Thoracic aorta (tissue), 2 donors: ENCODE measurements around the gene YWHAG. TPM values are rescaled to one million over a fixed set of nuclear protein-coding genes. Genes with fewer than 3 reads are reported as not detected.
"Not testable (repeated sequence)": the region's sequence is repeated elsewhere in the genome, so short reads cannot be mapped to it uniquely, and the experiment has no call there.

Experiments
- ATAC-seq: fragments of 150-250 bp; one replicate; pipeline ENCODE4 v1.8.0; 2017; ENCODE audit warnings: low read depth; ENCODE audit not compliant: insufficient number of reproducible peaks, low FRiP score
- DNase-seq: peaks from one replicate; pipeline ENCODE4 v3.0.0-alpha.2; 2020; ENCODE audit warnings: low spot score
- H3K27ac ChIP-seq, 2 donors: fragments of 200-600 bp; sonication (generic); 1 replicate in 1 of 2; 2 replicates in 1 of 2; pipeline ENCODE4 v1.5.1; 2016; ENCODE audit warnings: mild to moderate bottlenecking in 2 of 2, moderate library complexity in 2 of 2
- H3K27me3 ChIP-seq: fragments of 200-600 bp; sonication (generic); replicated peaks from 2 replicates; pipeline ENCODE4 v1.6.0; 2016; ENCODE audit warnings: mild to moderate bottlenecking; ENCODE audit not compliant: insufficient read depth
- H3K36me3 ChIP-seq: fragments of 200-600 bp; sonication (generic); one replicate; pipeline ENCODE4 v1.5.1; 2016
- H3K4me1 ChIP-seq, 2 donors: fragments of 200-600 bp; sonication (generic); 1 replicate in 1 of 2; 2 replicates in 1 of 2; pipeline versions ENCODE4 v1.5.1 to v1.6.0; 2016; ENCODE audit warnings: low read depth in 2 of 2, mild to moderate bottlenecking in 1 of 2; ENCODE audit not compliant: control insufficient read depth in 1 of 2
- H3K4me3 ChIP-seq: fragments of 200-600 bp; sonication (generic); 2 replicates; pipeline ENCODE4 v1.5.1; 2016; ENCODE audit warnings: mild to moderate bottlenecking
- H3K9me3 ChIP-seq: fragments of 200-600 bp; sonication (generic); 2 replicates; pipeline ENCODE4 v1.5.1; 2016
- total RNA-seq, 2 donors: library from RNA; depleted of rRNA; stranded (reverse); fragments of >200 nt; gene quantifications; one replicate each; pipeline versions ENCODE4 v1.1.0 to v1.2.3, GENCODE V29; 2016
- TF ChIP-seq, protein P1 (sequence below): fragments of 200-600 bp; sonication (generic); IDR thresholded peaks from one replicate; pipeline ENCODE4 v1.5.1; 2019; ENCODE audit warnings: antibody characterized with exemption

YWHAG gene
- total RNA-seq, 2 donors from 2014 or later = 63.2 to 129 TPM

- no peaks in the 10 kb centered on the region for H3K36me3 ChIP-seq
- DNase-seq (peak; percentile 81), ATAC-seq (peak; percentile 48)
- TF ChIP-seq, protein P1, sequence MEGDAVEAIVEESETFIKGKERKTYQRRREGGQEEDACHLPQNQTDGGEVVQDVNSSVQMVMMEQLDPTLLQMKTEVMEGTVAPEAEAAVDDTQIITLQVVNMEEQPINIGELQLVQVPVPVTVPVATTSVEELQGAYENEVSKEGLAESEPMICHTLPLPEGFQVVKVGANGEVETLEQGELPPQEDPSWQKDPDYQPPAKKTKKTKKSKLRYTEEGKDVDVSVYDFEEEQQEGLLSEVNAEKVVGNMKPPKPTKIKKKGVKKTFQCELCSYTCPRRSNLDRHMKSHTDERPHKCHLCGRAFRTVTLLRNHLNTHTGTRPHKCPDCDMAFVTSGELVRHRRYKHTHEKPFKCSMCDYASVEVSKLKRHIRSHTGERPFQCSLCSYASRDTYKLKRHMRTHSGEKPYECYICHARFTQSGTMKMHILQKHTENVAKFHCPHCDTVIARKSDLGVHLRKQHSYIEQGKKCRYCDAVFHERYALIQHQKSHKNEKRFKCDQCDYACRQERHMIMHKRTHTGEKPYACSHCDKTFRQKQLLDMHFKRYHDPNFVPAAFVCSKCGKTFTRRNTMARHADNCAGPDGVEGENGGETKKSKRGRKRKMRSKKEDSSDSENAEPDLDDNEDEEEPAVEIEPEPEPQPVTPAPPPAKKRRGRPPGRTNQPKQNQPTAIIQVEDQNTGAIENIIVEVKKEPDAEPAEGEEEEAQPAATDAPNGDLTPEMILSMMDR = peak; percentile 98
- H3K27me3 ChIP-seq = no peaks in the 10 kb centered on the region
- H3K4me3 ChIP-seq = peak overlapping the region; percentile 62
- H3K9me3 ChIP-seq = no peaks in the 10 kb centered on the region
- peak overlapping the region; percentile 95 to 98 for H3K27ac ChIP-seq
- peaks cover 37 to 48% of the 10 kb centered on the region in 2 donors for H3K4me1 ChIP-seq
Observed at GRCh38 chr7:76291351-76292212, 67.2 kb downstream of the YWHAG start.

- ATAC-seq, H3K36me3 ChIP-seq, H3K27me3 ChIP-seq, DNase-seq, H3K4me3 ChIP-seq, H3K9me3 ChIP-seq: not testable (repeated sequence)
- H3K4me1 ChIP-seq = peaks cover 30 to 41% of the 10 kb centered on the region in 2 donors
- H3K27ac ChIP-seq = peak overlapping the region; percentile 62 to 95
Observed at GRCh38 chr7:76290847-76291350, 67.9 kb downstream of the YWHAG start.

DNA sequence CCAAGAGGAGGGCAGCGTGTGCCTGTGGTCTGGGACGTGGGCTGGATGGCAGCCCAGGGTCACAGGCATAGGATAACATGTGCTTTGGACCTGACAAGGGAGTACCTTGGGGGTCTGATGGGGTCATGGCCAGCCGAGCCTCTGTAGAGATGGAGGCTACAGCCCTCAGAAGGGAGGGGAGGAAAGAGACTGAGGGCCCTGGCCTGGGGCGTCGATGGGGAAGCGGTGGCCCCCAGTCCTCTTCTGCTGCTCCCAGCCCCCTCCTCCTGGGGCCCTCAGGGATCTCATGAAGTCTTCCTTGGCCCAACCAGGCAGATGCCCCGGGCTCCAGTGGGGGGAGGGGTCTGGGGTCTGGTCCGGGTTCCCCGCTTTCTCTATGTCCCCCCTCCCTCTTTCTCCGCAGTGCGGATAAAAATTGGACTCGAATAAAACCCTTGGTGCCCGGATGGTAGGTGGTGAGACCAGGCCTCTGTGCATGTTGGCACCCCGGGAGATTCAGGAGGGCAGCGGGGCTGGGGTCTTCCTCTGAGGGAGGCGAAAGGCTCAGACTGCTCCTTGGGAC lies 71.9 kb downstream of the YWHAG start:
- H3K9me3 ChIP-seq = no peaks in the 10 kb centered on the region
- no peak for ATAC-seq

DNA sequence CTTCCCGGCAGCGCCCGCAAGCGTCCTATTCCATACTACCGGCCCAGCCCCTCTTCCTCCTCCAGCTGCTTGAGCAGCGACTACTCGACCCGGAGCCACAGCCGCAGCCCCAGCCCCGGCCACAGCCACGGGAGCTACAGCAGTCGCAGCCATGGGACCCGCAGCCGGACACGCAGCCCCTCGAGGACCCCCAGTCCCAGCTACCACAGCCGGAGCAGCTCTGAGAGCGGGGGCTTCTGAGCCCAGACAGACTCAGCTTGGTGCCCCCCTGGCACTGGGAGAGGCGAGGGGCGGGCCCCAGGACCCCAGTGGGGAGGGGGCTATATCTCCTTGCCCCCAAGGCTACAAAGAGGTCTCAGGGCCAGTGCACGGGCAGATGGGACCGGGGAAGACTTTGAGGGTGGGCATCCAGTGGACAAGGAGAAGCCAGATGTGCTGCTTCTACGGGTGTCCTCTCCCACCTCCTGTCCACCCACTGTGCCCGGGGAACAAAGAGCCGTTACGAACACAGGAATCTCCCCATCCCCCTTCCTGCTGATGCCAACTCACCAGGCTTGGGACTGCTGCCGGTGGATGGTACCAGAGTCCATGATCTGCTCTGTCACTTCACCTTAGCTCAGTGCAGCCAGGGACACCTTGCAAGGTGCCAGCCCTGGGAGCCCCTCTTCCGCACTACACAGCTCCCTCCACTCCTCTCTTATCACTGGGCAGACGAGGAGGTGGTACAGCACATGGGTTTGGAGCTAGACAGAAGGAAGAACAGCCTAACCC lies 73.0 kb downstream of the YWHAG start:
- no peak for DNase-seq
- ATAC-seq = no peak
- Histone ChIP-seq H3K4me1 (peaks cover 2 to 11% of the 10 kb centered on the region in 2 donors), H3K27ac (no peak overlapping the region), H3K4me3 (no peak overlapping the region), H3K9me3 (no peaks in the 10 kb centered on the region), H3K36me3 (no peaks in the 10 kb centered on the region), H3K27me3 (no peaks in the 10 kb centered on the region)
- TF ChIP-seq, protein P1 = no peak

More for the DNA sequence above, 71.9 kb downstream of the YWHAG start:
- Histone ChIP-seq H3K4me3 (no peak overlapping the region), H3K27ac (no peak overlapping the region), H3K36me3 (no peaks in the 10 kb centered on the region), H3K4me1 (peaks cover 6 to 13% of the 10 kb centered on the region in 2 donors), H3K27me3 (no peaks in the 10 kb centered on the region)
- TF ChIP-seq, protein P1 = no peak
- DNase-seq = no peak

DNA sequence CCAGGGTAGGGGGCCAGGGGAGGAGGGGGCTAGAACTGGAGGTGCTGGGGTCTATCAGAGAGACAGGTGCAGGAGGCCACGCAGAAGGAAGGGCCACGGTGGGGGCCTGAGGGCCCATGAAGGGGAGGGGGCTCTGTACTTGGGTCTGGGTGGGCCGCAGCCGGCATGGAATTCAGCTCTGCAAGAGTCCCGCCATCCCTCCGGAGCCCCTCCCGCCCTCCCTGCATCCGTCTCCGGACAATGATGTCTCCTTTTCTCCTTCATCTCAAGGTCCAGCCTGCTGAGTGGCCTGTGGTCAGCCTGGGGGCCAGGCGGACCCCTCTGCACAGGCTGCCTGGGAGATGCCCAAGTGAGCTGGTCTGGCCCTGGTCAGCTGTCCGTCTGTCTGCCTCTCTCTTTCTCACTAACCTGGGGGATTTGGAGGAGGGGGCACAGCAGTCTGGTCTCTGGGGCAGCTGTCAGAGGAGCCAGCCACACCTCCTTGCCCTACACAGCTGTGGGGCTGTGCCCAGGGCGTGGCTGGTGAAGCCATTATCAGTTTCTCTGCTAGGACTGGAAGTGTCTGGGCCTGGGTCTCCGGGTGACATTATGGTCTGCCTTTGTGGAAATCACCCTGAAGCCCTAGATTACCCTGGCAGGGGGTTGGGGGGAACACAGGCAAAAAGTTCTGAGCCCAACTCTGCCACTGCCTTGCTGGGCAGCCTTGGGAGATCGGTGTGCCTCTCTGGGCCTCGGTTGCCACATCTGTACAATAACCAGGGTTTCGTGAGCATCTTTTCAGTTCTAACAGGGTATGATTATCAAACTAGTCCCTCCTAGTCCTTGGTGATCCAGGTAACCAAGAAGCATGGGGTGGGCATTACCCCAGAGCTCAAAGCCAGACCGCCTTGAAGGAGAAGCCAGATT lies 75.3 kb downstream of the YWHAG start:
- TF ChIP-seq, protein P1 = no peak
- no peaks in the 10 kb centered on the region for H3K36me3 ChIP-seq
- peak overlapping the region; percentile 71 for H3K4me3 ChIP-seq
- H3K27me3 ChIP-seq = no peaks in the 10 kb centered on the region
- DNase-seq (no peak), ATAC-seq (no peak)
- no peaks in the 10 kb centered on the region for H3K9me3 ChIP-seq
- no peak overlapping the region for H3K27ac ChIP-seq
- peaks cover 2 to 12% of the 10 kb centered on the region in 2 donors for H3K4me1 ChIP-seq
